Measurements from ENCODE around the gene PTPRG.

DNA sequence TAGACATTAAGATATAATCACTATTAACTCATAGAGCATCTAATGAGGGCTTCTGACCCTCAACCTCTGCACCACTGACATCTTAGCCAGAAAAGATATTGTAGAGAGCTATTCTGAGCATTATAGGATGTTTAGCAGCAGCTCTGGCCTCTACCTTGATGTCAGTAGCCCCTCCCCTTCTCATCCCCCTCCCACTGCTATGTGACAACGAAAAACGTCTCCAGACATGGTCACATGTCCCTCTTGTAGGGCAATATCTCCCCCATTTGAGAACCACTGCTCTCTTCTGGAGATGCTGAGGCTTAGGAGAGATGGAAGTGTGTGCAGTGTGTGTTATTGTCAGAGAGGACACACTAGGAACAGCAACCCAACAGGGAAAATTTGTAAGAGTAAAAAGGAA, 569.7 kb downstream of the PTPRG start:
- TF ChIP-seq, protein P1, sequence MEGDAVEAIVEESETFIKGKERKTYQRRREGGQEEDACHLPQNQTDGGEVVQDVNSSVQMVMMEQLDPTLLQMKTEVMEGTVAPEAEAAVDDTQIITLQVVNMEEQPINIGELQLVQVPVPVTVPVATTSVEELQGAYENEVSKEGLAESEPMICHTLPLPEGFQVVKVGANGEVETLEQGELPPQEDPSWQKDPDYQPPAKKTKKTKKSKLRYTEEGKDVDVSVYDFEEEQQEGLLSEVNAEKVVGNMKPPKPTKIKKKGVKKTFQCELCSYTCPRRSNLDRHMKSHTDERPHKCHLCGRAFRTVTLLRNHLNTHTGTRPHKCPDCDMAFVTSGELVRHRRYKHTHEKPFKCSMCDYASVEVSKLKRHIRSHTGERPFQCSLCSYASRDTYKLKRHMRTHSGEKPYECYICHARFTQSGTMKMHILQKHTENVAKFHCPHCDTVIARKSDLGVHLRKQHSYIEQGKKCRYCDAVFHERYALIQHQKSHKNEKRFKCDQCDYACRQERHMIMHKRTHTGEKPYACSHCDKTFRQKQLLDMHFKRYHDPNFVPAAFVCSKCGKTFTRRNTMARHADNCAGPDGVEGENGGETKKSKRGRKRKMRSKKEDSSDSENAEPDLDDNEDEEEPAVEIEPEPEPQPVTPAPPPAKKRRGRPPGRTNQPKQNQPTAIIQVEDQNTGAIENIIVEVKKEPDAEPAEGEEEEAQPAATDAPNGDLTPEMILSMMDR (IDR thresholded peaks at IDR 0.05), result no peak
- TF ChIP-seq POLR2A (IDR thresholded peaks at IDR 0.05), result no peak
